Sciatic nerve (tissue), 2 donors: ENCODE data around the gene TMEM62. TPM values are rescaled to one million over a fixed set of nuclear protein-coding genes. Genes with fewer than 3 reads are reported as not detected.
A peak's percentile ranks its signal among the peaks of the same experiment; 100 is the strongest.

ENCODE experiments used
- ATAC-seq: fragments of 200-7000 bp; cut with Tn5 transposase; one replicate; pipeline ENCODE4 v1.9.1; 2020; ENCODE audit warnings: mild to moderate bottlenecking, moderate library complexity
- DNase-seq: peaks from one replicate; pipeline ENCODE4 v3.0.0-alpha.2; 2020; ENCODE audit warnings: low spot score
- intact Hi-C: fragments of 100-400 bp; cut with DNase I; formaldehyde crosslinking; loops from one replicate; pipeline ENCODE4 v1.14.2; 2022
- total RNA-seq: library from RNA; stranded (reverse); fragmentation: NEBNext Ultra II Directional; extraction: Animal tissue kit (Norgen Biotek cat#: 25700); gene quantifications from one replicate; pipeline ENCODE4 v1.2.1, GENCODE V29; 2021
- donor health status: DM: no; HTN: no; CAD: no.
- donor health status: DM: no; HTN: no; CAD: no.

Gene TMEM62
- total RNA-seq, 1 donor from 2014 or later = 24.4 TPM

DNA sequence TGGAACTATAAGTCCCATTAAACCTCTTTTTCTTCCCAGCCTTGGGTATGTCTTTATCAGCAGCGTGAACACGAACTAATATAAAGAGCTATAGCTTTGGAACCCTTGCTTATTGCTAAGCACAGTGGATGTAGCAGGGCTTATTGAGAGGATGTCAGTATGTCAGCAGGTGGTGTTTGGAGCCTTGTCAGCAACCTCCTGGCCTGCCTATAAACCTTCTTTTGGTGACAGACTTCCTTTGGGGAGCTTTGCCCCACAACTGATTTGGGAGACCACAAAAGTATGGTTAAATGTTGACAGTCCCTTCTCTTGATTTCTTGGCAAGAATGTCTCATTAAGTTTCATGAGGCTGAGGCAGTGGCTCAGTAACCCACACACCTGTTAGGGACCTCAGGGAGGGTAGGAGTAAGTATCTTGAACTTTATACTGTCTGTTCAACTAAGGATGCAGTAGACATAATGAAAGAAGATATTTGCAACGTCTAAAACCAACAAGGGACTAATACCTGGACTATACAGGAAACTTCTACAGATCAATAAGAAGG lies 66.6 kb downstream of the TMEM62 start:
- intact Hi-C loops = no loop called here
- ATAC-seq = no peak
- DNase-seq = no peak

GRCh38 chr15:43204016-43204901 lies 70.9 kb downstream of the TMEM62 start:
- intact Hi-C loops = no loop called here
- ATAC-seq (peak; percentile 49), DNase-seq (peak; percentile 70)

DNA sequence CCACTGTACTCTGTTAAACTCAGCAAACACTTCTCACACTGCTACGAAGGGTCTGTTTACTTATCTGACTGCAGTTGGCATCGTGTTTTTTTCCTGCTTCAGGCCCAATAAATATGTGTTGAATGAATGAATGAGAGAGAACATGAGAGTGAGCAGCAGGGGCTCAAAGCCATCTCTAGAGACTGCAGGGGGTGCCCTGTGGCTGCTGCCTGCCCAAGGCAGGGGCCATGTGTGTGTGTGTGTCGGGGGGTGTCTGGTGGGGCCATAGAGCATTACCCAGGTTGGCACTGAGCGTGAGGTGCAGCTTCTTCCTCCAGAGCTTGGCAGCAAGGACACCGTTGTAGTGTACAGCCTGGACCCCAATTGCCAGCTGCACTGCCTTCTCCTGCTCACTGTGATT lies 72.7 kb downstream of the TMEM62 start:
- ATAC-seq (no peak), DNase-seq (no peak)
- intact Hi-C loops = no loop called here

GRCh38 chr15:43207024-43207423 lies 73.6 kb downstream of the TMEM62 start:
- ATAC-seq (no peak), DNase-seq (no peak)
- intact Hi-C loops = no loop called here

DNA sequence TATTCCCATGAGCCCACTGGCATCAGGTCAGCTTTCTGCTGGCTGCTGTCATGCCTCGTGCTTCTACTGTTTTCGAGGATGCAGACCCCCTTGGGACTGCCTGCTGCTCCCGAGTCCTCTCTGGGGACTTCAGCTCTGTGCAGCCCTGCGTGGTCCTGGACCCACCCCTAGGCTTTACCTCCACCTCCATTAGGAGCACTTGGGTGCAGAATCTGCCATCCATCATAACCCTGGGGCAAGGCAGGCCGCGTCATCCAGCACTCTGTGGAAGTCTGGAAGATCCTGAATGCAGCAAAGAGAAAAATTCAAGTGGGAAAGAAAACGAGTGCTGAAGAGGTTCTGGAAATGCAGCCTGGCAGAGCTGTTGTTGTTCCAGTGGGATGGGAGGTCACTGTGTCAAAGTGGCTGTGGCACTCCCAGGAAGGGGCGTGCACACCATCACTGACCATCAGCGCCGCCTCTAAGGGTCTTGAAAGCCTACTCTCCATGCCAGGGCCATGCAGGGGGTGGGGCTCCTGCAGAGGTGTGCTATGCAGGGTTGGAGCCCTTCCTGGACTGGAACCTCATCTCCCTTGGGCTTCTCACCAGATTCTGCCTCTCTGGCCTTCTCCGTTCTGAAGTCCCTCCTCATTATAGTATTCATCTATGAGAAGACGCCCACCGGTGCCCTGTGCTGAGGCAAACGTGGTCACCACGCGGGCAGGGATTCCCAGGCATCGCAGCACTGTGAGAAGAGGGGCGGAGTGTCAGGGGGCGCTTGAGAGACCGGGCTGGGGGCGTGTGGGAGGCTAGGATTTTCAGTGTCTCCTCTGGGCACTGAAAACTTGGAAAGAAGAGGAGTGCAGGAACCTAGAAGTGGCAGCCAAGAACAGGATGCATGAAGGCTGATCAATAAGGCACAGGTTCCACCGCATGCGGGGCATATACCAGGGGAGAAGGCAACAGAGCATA lies 74.9 kb downstream of the TMEM62 start:
- intact Hi-C loops = no loop called here
- DNase-seq (no peak), ATAC-seq (no peak)

DNA sequence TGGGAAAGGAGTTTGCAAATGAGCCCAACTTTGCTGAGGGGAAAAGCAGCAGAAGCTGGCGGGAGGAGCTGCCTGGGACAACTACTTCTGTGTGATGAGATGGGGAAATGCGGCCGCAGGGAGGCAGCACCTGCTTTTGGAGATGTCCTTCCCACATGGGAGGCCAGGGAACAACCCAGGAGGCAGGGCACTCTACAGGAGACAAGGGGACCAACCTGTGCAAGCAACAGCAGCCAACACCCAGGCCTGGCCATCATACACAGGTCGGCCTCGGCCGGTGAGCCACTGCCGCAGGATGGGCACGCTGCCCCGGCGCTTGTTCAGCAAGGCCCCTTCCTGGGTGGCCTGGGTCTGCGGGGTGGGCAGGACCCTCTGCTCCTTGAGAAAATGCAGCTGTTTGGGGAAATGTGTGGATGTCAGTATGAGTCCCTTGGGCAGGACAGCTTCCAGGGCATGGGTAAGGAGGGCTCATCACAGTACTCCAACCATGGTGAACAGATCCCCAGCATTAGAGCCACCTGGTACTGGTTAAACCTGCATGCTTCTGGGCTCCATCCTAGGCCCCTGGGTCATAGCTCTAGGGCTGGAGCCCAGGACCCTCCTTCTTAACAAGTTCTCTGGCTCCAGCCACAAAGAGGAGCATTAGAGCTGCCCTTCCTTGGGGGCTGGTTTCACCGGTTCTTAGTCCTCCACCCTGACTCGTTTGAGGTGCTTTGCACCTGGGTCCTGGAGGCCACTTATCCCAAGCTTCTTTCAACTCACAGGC lies 75.9 kb downstream of the TMEM62 start:
- ATAC-seq = no peak
- no peak for DNase-seq
- intact Hi-C loops = no loop called here

DNA sequence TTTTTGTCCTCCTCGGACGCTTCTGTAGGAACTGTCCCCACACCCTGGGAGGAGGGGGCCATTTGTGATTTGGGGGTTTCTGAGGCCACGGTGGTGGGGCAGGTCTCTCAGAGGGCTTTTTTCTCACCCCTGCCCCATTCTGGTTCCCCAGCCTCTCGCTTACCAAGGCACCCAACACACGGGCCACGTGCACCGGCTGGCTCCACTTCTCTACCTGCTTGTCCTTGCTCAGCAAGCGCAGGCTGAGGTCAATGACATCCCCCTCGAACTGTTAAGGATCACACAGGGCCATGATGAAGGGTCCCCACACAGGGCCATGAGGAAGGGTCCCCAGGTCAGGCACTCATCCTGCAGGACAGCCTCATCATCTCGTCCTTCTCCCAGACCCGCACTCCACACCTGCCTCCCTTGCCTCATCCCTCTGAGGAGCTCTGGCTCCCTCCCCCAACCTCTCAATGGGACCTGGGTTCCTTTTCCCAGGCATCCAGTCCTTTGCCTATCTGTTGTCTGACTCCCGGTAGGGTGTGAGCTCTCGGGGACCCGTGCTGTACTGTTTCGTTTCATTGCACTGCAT lies 76.9 kb downstream of the TMEM62 start:
- intact Hi-C loops = no loop called here
- ATAC-seq (no peak), DNase-seq (no peak)

DNA sequence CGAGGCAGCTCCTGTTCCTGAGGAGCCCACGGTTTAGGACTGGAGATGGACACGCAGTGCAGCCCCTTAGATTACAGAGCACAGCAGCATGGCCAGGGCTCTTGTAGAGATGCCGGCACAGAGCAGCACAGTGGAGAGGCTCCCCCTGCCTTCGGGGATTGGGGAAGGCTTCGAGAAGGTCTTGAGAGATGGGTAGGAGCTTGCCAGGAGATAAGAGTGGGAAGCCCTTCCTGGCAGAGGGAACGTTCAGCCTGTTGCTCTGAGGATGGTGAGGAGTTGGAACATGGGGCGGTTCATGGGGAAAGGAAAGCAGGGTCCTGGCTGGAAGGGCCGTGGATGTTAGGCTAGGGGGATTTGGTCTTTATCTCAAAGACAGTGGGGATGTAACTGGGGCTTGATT lies 77.4 kb downstream of the TMEM62 start:
- ATAC-seq (no peak), DNase-seq (no peak)
- intact Hi-C loops = no loop called here

DNA sequence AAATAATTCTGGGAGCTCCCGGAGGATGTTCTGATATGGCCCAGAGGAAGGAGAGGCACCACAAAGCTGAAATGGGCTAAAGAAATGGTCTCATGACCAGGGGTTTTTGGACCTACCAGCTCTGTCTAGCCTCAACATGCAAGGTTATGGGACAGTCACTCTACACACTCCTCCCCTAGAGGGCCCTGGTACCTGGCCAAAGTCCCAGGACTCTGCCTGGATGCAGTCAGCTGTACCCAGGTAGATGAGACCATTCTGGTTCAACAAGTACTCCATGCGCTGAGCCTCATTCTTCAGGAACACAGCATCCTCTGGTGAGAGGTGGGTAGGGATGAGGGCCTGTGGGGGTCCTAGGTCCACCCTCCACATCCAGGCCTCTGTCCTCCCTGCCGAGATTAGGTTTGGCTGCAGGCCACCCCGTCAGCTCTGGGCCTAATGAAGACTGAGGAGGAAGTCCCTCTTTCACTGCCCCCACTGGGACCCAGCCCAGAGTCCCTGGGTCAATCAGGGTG lies 77.9 kb downstream of the TMEM62 start:
- DNase-seq = no peak
- intact Hi-C loops = no loop called here
- ATAC-seq = no peak

DNA sequence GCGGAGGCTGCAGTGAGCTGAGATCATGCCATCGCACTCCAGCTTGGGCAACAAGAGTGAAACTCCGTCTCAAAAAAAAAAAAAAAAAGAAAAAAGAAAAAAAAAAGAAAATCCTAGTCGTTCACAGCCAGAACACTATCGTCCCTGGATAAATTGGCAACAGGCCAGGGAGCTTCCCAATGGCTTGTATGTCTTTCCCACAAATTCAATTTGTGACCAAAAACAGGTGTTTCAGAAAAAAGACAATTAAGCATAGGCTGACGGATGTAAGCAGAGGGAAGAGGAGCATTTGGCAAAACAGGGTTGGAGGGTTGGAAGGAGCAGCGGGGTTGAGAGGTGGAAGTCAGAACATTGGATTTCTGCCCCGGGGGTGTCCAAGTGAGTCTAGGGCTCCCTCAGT lies 78.9 kb downstream of the TMEM62 start:
- ATAC-seq (no peak), DNase-seq (no peak)
- intact Hi-C loops = no loop called here

GRCh38 chr15:43212951-43213350 lies 79.6 kb downstream of the TMEM62 start:
- ATAC-seq = no peak
- intact Hi-C loops = no loop called here
- no peak for DNase-seq

DNA sequence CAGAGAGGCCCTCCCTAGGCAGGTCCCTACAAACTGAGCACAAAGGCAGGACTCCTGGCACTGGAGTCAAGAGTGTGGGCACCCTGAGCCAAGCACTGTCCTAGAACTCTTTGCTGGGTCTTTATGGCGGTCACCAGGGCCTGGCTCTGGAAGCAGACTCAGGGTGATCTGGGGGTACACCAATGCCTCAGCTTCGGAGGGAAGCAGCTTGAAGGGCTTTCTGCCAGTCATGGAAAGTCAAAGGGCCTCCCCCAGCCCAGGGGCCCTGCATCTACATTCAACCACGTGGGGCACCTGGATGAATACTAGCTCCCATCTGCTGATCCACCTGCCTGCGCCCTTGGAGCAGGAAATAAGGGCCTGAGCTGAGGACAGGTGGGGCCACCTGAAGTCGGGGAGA lies 80.1 kb downstream of the TMEM62 start:
- intact Hi-C loops = no loop called here
- DNase-seq = no peak
- no peak for ATAC-seq

DNA sequence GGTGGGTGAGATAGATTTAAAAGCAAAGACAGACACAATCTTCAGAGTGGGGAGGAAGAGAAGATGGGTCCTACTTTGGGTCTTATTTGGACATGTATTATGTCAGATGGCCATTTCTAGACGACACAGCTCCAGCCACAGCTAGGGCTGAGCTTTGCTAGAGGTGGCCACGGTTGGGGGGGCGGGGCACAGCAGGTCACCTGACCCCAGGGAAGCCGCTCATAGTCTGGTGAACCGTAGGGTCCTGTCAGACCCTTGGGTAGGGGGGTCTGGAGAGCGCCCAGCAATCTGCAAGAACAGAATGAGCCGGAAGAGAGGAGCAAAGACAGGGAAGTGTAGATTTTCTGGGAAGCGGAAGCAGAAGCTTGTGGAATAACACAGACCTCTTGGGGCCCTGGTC lies 80.8 kb downstream of the TMEM62 start:
- no peak for ATAC-seq
- intact Hi-C loops = no loop called here

DNA sequence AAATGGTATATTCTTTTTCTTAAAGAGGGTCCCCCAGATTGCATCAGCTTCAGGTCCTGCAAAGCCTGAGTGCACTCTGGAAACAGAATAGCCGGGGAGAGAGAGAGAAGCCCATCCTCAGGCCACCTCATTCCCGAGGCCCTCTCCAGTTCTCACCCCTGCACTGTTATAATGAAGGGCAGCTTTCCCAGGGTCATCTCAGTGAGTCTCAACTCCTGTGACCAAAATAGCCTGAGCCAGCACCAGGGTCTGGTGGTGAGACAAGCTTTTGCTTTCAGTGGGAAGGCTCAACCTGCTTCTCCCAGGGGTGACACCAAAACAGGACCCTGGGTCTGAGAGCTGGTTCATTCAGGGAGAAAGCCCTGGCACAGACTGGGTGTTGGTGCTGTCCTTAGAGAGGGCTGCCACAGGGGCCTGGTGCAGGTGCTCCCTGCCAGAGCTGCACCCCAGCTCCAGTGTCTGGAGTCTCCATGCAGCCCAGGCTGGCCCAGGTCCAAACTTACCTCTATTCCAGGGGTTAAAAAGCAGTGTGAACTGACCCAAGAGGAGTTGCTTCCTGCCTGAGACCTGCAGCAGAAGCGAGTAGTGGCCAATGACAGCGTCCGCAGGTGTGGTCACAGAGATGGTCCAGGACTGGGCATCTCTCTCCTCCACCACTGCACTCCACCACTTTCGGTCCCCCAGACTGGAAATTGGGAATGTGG lies 81.4 kb downstream of the TMEM62 start:
- intact Hi-C loops = no loop called here

More for the DNA sequence above, 80.8 kb downstream of the TMEM62 start:
- no peak for DNase-seq

GRCh38 chr15:43215961-43216360 lies 82.6 kb downstream of the TMEM62 start:
- intact Hi-C loops = no loop called here
- DNase-seq = no peak
- no peak for ATAC-seq

More for the DNA sequence above, 81.4 kb downstream of the TMEM62 start:
- peak; percentile 17 for ATAC-seq
- DNase-seq = no peak

- ATAC-seq = no peak
- no peak for DNase-seq
- intact Hi-C loops = no loop called here
Observed at GRCh38 chr15:43218908-43219706, 85.7 kb downstream of the TMEM62 start.
